Adrenal gland (tissue), 12 donors: ENCODE results near the gene CDH11. TPM values are rescaled to one million over a fixed set of nuclear protein-coding genes. Genes with fewer than 3 reads are reported as not detected.

Experiments
- DNase-seq, 7 donors: peaks; one replicate each; pipeline ENCODE4 v3.0.0-alpha.2; 2019 to 2020
- H3K27ac ChIP-seq, 5 donors: fragments of 200-600 bp; sonication (generic) in 4 of 5; 1 replicate in 3 of 5; 2 replicates in 2 of 5; pipeline versions ENCODE4 v1.5.1 to v1.8.0; 2016 to 2020; ENCODE audit warnings: mild to moderate bottlenecking in 1 of 5
- H3K27me3 ChIP-seq: fragments of 200-600 bp; 2 replicates; pipeline ENCODE4 v1.8.0; 2021
- H3K36me3 ChIP-seq, 2 donors: fragments of 200-600 bp; replicated peaks in 1 of 2; 1 replicate in 1 of 2; 2 replicates in 1 of 2; pipeline versions ENCODE4 v1.5.1 to v1.8.0; 2018 to 2022
- H3K4me1 ChIP-seq, 2 donors: fragments of 200-600 bp; replicated peaks in 1 of 2; 1 replicate in 1 of 2; 2 replicates in 1 of 2; pipeline versions ENCODE4 v1.5.1 to v1.8.0; 2018 to 2021
- H3K4me3 ChIP-seq, 4 donors: fragments of 200-600 bp; sonication (generic) in 3 of 4; one replicate each; pipeline ENCODE4 v1.5.1; 2016 to 2018
- H3K9me3 ChIP-seq, 3 donors: fragments of 200-600 bp; sonication (generic) in 1 of 3; replicated peaks in 1 of 3; 1 replicate in 2 of 3; 2 replicates in 1 of 3; pipeline versions ENCODE4 v1.5.1 to v1.8.0; 2016 to 2021
- POLR2A ChIP-seq, 2 donors: fragments of 450-650 bp; IDR thresholded peaks; one replicate each; pipeline ENCODE4 v1.6.1; 2017; ENCODE audit warnings: antibody characterized with exemption in 2 of 2, mild to moderate bottlenecking in 2 of 2, moderate library complexity in 1 of 2
- WGBS, 4 donors: extraction: QIAGEN DNeasy Blood & Tissue Kit in 2 of 4; methylation state at CpG; one replicate each; pipeline versions ENCODE4 v1.1.5 to v1.1.7; 2013 to 2017; 5-methylcytosine and 5-hydroxymethylcytosine counted together
- intact Hi-C, 2 donors: fragments of 100-400 bp; cut with DNase I; formaldehyde crosslinking; loops; one replicate each; pipeline versions ENCODE4 v1.14.1 to v1.15.0; 2022 to 2023
- polyA plus RNA-seq, 3 donors: library from polyadenylated mRNA; stranded (reverse); fragments of 200-250 nt in 2 of 3; fragments of 350-450 nt in 1 of 3; fragmentation: Illumina TruSeq in 1 of 3; extraction: RNeasy Lipid Tissue Mini Kit (QIAGEN cat#74804) in 1 of 3; gene quantifications; one replicate each; pipeline ENCODE4 v1.2.3, GENCODE V29; 2013 to 2014
- total RNA-seq, 9 donors: library from RNA; depleted of rRNA in 4 of 9; stranded (reverse); fragments of >200 nt in 4 of 9; fragments of 120-200 nt in 1 of 9; fragmentation: NEBNext Ultra II Directional in 1 of 9; extraction: Animal tissue kit (Norgen Biotek cat#: 25700) in 1 of 9; gene quantifications; one replicate each; pipeline versions ENCODE4 v1.1.0 to v1.2.4, GENCODE V29; 2013 to 2023
- TF ChIP-seq, protein P1 (sequence below), 6 experiments: fragments of 450-650 bp in 4 of 6; fragments of 200-600 bp in 2 of 6; sonication (generic) in 1 of 6; IDR thresholded peaks; 1 replicate in 5 of 6; 2 replicates in 1 of 6; pipeline versions ENCODE4 v1.5.1 to v1.8.0; 2016 to 2021; ENCODE audit warnings: antibody characterized with exemption in 6 of 6, mild to moderate bottlenecking in 2 of 6, moderate library complexity in 1 of 6
- donor health status: healthy with polysubstance abuse.
- donor health status: Bipolar disorder and iron deficiency.
- donor health status: DM: yes; HTN: yes; CAD: no.
- donor health status: DM: no; HTN: no; CAD: no.
- donor health status: DM: no; HTN: no; CAD: no.
- donor health status: DM: yes; HTN: yes; CAD: no.

Gene CDH11
- total and polyA plus RNA-seq, 12 donors = 3.0 to 102 (median 31.0) TPM

DNA sequence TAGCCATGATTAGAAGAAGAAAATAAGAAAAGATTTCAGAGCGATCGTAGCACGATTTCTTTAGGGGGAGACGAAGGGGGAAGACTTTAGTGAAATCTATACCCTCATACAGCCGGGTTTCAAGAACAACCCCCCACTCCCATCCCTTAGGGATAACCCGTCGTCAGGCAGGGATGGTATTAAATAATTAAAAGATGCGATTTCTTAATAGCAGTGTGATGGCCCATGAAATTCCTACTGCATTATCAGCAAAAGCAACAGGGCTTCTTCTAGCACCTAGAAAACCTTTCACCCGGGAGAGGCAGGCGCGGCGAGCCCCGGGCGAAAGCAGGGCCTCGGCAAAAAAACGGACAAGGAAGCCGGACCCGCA is 1.4 kb downstream of the CDH11 start:
- TF ChIP-seq, protein P1, sequence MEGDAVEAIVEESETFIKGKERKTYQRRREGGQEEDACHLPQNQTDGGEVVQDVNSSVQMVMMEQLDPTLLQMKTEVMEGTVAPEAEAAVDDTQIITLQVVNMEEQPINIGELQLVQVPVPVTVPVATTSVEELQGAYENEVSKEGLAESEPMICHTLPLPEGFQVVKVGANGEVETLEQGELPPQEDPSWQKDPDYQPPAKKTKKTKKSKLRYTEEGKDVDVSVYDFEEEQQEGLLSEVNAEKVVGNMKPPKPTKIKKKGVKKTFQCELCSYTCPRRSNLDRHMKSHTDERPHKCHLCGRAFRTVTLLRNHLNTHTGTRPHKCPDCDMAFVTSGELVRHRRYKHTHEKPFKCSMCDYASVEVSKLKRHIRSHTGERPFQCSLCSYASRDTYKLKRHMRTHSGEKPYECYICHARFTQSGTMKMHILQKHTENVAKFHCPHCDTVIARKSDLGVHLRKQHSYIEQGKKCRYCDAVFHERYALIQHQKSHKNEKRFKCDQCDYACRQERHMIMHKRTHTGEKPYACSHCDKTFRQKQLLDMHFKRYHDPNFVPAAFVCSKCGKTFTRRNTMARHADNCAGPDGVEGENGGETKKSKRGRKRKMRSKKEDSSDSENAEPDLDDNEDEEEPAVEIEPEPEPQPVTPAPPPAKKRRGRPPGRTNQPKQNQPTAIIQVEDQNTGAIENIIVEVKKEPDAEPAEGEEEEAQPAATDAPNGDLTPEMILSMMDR (IDR thresholded peaks at IDR 0.05) = no peak
- no peak for TF ChIP-seq POLR2A (IDR thresholded peaks at IDR 0.05)
- Histone ChIP-seq H3K4me1 (peaks cover 5 to 28% of the 10 kb centered on the region in 2 donors), H3K27me3 (peaks cover 15% of the 10 kb centered on the region), H3K9me3 (no peaks in the 10 kb centered on the region), H3K27ac (peak overlapping the region in 4 of 5 donors; percentile 32 to 92 (median 50)), H3K36me3 (no peaks in the 10 kb centered on the region), H3K4me3 (peak overlapping the region in 2 of 4 donors; percentile 40 to 72)
- 26 to 34% (median 31%) methylated on average over 15 to 18 of the region's 18 CpGs for WGBS, 4 donors
- no peak for DNase-seq
- intact Hi-C loops = no loop called here

- DNase-seq = peak in 1 of 7 donors; percentile 16
- WGBS, 4 donors = 50 to 58% (median 54%) methylated on average over 11 of the region's 11 CpGs
Measured at GRCh38 chr16:65119901-65120401, 1.9 kb downstream of the CDH11 start.

DNA sequence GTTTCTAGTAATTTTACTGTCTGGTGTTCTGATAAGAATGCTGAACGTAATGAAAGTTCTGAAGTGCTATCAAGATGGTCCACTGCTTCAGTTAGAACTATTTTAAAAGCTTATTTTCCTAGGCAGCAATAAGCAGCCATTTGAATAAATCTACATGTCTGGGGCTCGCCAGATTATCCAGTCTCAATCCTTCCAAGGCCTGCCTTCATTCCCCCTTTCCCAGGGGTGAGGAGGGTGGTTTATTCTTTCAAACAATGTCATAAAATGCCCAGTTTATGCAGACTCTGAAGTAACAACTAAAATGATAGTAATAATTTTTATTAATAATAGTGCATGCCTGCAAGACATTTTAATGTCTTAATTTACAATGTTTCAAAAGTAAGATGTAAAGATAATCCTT is 2.4 kb downstream of the CDH11 start:
- intact Hi-C loops = loop anchor here in 1 of 2 donors (10.0 kb wide), 1 partner anchor 1755 kb away; no protein-coding TSS in a partner anchor
- H3K4me3 ChIP-seq = no peak overlapping the region
- no peaks in the 10 kb centered on the region for H3K36me3 ChIP-seq
- no peak for DNase-seq
- TF ChIP-seq, protein P1 (IDR thresholded peaks at IDR 0.05) = no peak
- TF ChIP-seq POLR2A (IDR thresholded peaks at IDR 0.05) = no peak
- H3K27me3 ChIP-seq = peaks cover 15% of the 10 kb centered on the region
- no peaks in the 10 kb centered on the region for H3K9me3 ChIP-seq
- peak overlapping the region in 2 of 5 donors; percentile 13 to 92 for H3K27ac ChIP-seq
- 51 to 65% (median 59%) methylated on average over 2 of the region's 2 CpGs for WGBS, 4 donors
- peaks cover 5 to 23% of the 10 kb centered on the region in 2 donors for H3K4me1 ChIP-seq

More at GRCh38 chr16:65119901-65120401, 1.9 kb downstream of the CDH11 start:
- Histone ChIP-seq H3K4me1 (peaks cover 5 to 24% of the 10 kb centered on the region in 2 donors), H3K9me3 (no peaks in the 10 kb centered on the region), H3K4me3 (peak overlapping the region in 1 of 4 donors; percentile 72), H3K27me3 (peaks cover 15% of the 10 kb centered on the region), H3K27ac (peak overlapping the region in 4 of 5 donors; percentile 32 to 92 (median 50)), H3K36me3 (no peaks in the 10 kb centered on the region)
- intact Hi-C loops = loop anchor here in 1 of 2 donors (10.0 kb wide), 1 partner anchor 1755 kb away; no protein-coding TSS in a partner anchor
- TF ChIP-seq POLR2A (IDR thresholded peaks at IDR 0.05) = no peak
- TF ChIP-seq, protein P1 (IDR thresholded peaks at IDR 0.05) = no peak

GRCh38 chr16:65118871-65119270 is 3.0 kb downstream of the CDH11 start:
- Histone ChIP-seq H3K4me3 (no peak overlapping the region), H3K4me1 (peaks cover 5 to 23% of the 10 kb centered on the region in 2 donors), H3K27ac (peak overlapping the region in 1 of 5 donors; percentile 14), H3K27me3 (peaks cover 15% of the 10 kb centered on the region), H3K9me3 (no peaks in the 10 kb centered on the region), H3K36me3 (no peaks in the 10 kb centered on the region)
- WGBS, 4 donors = 45 to 61% (median 53%) methylated on average over 5 of the region's 5 CpGs
- no peak for DNase-seq
- intact Hi-C loops = loop anchor here in 1 of 2 donors (10.0 kb wide), 1 partner anchor 1754 kb away; no protein-coding TSS in a partner anchor
- TF ChIP-seq POLR2A (IDR thresholded peaks at IDR 0.05) = no peak
- TF ChIP-seq, protein P1 (IDR thresholded peaks at IDR 0.05) = no peak
